Tibial artery (tissue), 4 donors: ENCODE measurements around the gene SIX3.

ENCODE experiments used
- DNase-seq, 2 donors: peaks; one replicate each; pipeline ENCODE4 v3.0.0-alpha.2; 2019
- H3K27ac ChIP-seq, 2 donors: fragments of 200-600 bp; sonication (generic) in 1 of 2; 1 replicate in 1 of 2; 2 replicates in 1 of 2; pipeline ENCODE4 v1.5.1; 2018 to 2019; ENCODE audit warnings: mild to moderate bottlenecking in 1 of 2
- H3K27me3 ChIP-seq, 2 donors: fragments of 200-600 bp; sonication (generic) in 1 of 2; one replicate each; pipeline versions ENCODE4 v1.5.1 to v1.6.0; 2016 to 2019
- H3K36me3 ChIP-seq, 3 donors: fragments of 200-600 bp; sonication (generic) in 2 of 3; one replicate each; pipeline ENCODE4 v1.5.1; 2016 to 2019; ENCODE audit warnings: mild to moderate bottlenecking in 2 of 3
- H3K4me1 ChIP-seq, 4 donors: fragments of 200-600 bp; sonication (generic) in 2 of 4; 1 replicate in 3 of 4; 2 replicates in 1 of 4; pipeline ENCODE4 v1.5.1; 2016 to 2019
- H3K4me3 ChIP-seq, 2 donors: fragments of 200-600 bp; sonication (generic) in 1 of 2; 1 replicate in 1 of 2; 2 replicates in 1 of 2; pipeline ENCODE4 v1.5.1; 2018 to 2019; ENCODE audit warnings: mild to moderate bottlenecking in 2 of 2
- H3K9me3 ChIP-seq, 3 donors: fragments of 200-600 bp; sonication (generic) in 1 of 3; one replicate each; pipeline ENCODE4 v1.5.1; 2016 to 2019
- intact Hi-C: fragments of 100-400 bp; cut with DNase I; formaldehyde crosslinking; loops from one replicate; pipeline ENCODE4 v1.15.0; 2023; ENCODE audit warnings: low total_unique reads
- TF ChIP-seq, protein P1 (sequence below), 2 experiments: fragments of 200-600 bp in 1 of 2; fragments of 450-650 bp in 1 of 2; IDR thresholded peaks; one replicate each; pipeline ENCODE4 v1.5.1; 2017 to 2019; ENCODE audit warnings: antibody characterized with exemption in 2 of 2, mild to moderate bottlenecking in 1 of 2, moderate library complexity in 1 of 2

Gene SIX3

DNA sequence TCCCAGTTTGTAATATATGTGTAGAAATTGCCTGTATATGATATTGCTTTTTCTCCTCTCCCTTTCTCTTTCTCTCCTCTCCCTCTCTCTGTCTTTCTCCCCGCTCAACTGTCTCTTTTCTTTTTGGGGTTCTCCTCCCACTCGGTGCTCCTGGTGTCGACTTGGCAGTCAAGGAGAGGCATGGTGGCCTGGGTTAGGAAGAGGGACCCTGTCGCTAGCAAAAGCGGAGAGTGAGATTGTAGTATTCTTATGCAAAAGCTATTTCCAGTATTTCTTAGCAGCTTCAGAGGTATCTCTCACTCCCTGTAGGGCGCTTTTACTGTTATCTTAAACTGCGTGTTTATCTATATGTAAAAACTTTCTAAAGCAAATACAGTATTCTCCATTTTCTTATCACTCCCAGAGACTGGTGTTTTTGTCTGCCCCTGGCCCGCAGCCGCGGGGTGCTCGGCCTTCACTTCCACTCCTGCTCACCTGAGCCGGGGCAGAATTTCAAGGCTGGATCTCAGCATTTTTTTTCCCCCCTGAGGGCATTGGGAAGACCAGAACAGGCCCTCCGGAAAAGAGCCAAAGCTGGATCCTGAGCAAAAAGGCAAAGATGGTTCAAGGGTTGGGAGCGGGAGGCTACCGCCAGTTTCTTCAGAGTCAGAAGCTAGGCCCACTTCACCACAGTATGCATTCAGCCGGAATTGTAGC is 4.3 kb downstream of the SIX3 start:
- intact Hi-C loops: no loop called here
- no peaks in the 10 kb centered on the region for H3K9me3 ChIP-seq
- DNase-seq: no peak
- no peaks in the 10 kb centered on the region for H3K36me3 ChIP-seq
- H3K27me3 ChIP-seq: peaks cover 0 to 93% of the 10 kb centered on the region in 2 donors
- peaks cover 0 to 46% (median 32%) of the 10 kb centered on the region in 4 donors for H3K4me1 ChIP-seq
- H3K4me3 ChIP-seq: no peak overlapping the region
- H3K27ac ChIP-seq: no peak overlapping the region
- TF ChIP-seq, protein P1, sequence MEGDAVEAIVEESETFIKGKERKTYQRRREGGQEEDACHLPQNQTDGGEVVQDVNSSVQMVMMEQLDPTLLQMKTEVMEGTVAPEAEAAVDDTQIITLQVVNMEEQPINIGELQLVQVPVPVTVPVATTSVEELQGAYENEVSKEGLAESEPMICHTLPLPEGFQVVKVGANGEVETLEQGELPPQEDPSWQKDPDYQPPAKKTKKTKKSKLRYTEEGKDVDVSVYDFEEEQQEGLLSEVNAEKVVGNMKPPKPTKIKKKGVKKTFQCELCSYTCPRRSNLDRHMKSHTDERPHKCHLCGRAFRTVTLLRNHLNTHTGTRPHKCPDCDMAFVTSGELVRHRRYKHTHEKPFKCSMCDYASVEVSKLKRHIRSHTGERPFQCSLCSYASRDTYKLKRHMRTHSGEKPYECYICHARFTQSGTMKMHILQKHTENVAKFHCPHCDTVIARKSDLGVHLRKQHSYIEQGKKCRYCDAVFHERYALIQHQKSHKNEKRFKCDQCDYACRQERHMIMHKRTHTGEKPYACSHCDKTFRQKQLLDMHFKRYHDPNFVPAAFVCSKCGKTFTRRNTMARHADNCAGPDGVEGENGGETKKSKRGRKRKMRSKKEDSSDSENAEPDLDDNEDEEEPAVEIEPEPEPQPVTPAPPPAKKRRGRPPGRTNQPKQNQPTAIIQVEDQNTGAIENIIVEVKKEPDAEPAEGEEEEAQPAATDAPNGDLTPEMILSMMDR (IDR thresholded peaks at IDR 0.05): no peak

DNA sequence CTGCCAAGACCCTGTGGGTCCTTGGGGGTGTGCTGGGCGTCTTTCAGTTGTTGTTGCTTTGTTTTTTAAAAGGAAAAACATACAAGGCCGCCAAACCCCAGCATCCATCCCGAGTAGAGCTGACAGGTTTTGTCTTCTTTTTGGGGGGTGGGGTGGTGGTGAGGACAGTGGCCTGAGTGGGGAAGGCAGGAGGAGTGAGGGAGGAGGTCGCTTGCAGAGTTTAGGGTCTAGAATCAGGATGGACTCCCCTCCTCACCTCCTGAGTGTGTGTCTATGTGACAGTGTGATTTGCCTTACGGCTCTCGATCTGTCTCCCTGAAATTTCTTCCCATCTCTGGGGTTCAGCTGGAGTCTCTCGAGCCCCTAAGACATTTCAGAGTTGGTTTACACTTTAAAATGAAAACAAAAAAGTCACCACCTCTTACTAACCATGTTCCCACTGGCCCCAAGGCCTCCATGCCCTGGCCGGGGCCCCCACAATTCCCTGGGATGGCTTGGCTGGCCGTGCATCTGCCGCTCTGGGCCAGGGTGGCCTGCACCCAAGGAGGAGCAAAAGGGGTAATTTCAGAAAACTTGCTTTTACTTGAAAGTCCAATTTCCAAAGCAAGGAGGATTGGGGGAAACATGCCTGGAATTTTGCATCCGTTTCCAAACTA is 5.0 kb downstream of the SIX3 start:
- H3K4me3 ChIP-seq: no peak overlapping the region
- intact Hi-C loops: no loop called here
- H3K27me3 ChIP-seq: peaks cover 0 to 93% of the 10 kb centered on the region in 2 donors
- no peaks in the 10 kb centered on the region for H3K36me3 ChIP-seq
- H3K27ac ChIP-seq: no peak overlapping the region
- TF ChIP-seq, protein P1 (IDR thresholded peaks at IDR 0.05): no peak
- no peak for DNase-seq
- peaks cover 0 to 41% (median 25%) of the 10 kb centered on the region in 4 donors for H3K4me1 ChIP-seq
- H3K9me3 ChIP-seq: no peaks in the 10 kb centered on the region

DNA sequence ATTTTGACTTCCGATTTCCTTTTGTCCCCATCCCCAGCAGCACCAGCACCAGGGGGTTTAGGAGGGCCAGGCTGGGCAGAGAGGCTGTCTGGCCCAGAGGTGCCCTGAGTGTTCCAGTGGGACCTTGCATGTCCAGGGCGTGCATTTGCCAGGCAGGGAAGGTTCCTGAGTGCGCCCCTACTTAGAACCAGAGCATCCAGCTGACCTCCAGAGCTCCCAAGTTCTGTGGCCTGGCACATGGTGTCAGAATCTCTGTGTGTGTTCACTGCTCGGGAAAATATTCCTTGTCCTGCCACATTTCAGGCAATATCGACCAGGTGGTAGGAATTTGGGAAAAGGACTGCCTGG is 5.5 kb downstream of the SIX3 start:
- H3K36me3 ChIP-seq: no peaks in the 10 kb centered on the region
- H3K4me1 ChIP-seq: peaks cover 0 to 40% (median 26%) of the 10 kb centered on the region in 4 donors
- DNase-seq: no peak
- H3K27ac ChIP-seq: no peak overlapping the region
- TF ChIP-seq, protein P1 (IDR thresholded peaks at IDR 0.05): no peak
- H3K27me3 ChIP-seq: peaks cover 0 to 93% of the 10 kb centered on the region in 2 donors
- no peak overlapping the region for H3K4me3 ChIP-seq
- intact Hi-C loops: no loop called here
- no peaks in the 10 kb centered on the region for H3K9me3 ChIP-seq

DNA sequence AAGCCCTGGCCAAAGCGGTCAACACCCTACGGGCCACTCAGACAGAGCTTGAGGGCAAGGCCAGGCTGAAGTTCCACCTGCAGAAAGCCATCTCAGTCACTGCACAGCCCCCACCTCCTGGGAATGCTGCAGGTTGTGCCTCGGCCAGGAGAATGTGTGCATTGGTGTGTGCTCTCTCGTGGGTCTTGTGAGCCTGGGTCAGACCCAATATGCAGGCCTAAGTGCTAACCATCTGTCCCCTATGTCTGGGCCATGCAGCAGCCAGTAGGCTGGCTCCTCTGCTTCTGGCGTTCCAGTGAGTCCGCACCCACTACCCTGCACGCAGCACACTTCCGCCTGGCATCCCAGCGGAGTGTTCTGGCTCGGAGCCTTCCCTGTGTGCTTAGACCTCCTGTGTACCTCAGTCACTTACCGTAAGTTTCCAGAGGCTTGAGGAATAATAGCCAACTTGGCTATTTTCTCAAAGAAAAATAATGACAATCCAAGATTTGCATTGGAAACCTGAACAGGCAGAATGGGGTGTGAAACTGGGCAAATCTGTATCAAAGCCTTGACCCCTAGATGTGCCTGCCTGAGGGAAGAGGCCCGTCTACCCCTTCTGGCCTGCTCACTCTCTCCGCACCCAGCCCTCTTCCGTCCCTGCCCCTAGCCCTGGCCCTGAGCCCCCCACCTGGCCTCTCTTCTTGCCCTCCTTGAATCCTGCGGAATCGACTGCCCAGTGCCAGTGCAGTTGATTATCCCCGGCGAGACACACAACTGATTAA is 7.2 kb downstream of the SIX3 start:
- Histone ChIP-seq H3K27ac (no peak overlapping the region), H3K4me3 (no peak overlapping the region), H3K4me1 (peaks cover 0 to 36% (median 31%) of the 10 kb centered on the region in 4 donors), H3K27me3 (peaks cover 4 to 93% of the 10 kb centered on the region in 2 donors), H3K9me3 (no peaks in the 10 kb centered on the region), H3K36me3 (no peaks in the 10 kb centered on the region)
- TF ChIP-seq, protein P1 (IDR thresholded peaks at IDR 0.05): no peak
- intact Hi-C loops: no loop called here
- no peak for DNase-seq

DNA sequence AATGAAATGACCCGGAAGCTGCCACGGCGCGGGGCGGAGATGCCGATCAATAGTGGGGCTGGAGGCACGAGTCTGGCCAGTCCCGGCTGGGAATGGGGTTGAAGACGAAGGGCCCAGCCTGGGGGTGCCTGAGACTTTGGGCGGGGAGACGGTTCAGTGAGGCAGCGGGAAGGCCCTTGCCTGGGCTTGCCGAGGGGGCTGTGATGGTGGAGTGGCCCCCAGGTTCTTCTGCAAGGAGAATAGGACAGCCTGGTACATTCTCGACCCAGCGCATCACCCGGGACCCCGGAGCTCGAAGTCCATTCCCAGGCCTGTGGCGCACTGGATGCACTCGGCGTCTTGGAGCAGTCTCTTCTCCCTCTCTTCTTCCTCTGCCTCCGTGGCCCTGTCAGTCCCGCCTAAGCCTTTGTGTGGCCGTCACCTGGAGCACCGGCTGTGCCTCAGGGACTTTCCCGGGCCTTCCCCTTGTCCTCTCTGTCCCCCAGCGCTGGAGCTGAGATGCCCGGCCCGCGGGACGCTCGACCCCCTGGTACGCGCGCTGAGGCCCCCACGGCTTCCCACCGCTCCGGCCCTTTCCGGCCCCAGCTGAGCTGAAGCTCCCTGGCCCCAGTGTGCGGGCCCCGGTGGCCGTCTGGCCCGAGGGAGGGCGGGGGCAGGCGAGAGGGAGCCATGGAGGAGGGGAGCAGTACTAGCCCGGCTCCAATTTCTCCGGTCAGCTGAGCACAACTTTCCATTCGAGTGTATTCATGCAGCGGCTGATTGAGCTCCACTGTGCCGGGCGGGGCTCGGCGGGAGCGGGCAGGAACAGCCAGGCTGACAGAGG is 8.0 kb downstream of the SIX3 start:
- H3K36me3 ChIP-seq: no peaks in the 10 kb centered on the region

More for the DNA sequence above, 8.0 kb downstream of the SIX3 start:
- TF ChIP-seq, protein P1 (IDR thresholded peaks at IDR 0.05): no peak
- Histone ChIP-seq H3K9me3 (no peaks in the 10 kb centered on the region), H3K4me1 (peaks cover 0 to 32% (median 27%) of the 10 kb centered on the region in 4 donors), H3K27me3 (peaks cover 4 to 93% of the 10 kb centered on the region in 2 donors), H3K4me3 (peak overlapping the region in 1 of 2 donors; percentile 18), H3K27ac (no peak overlapping the region)
- intact Hi-C loops: loop anchor here (5.0 to 10.0 kb wide), 3 partner anchors 472 to 905 kb away; no protein-coding TSS in a partner anchor
- no peak for DNase-seq
